ENCODE measurements around the gene LTK.
A peak's percentile ranks its signal among the peaks of the same experiment; 100 is the strongest.

DNA sequence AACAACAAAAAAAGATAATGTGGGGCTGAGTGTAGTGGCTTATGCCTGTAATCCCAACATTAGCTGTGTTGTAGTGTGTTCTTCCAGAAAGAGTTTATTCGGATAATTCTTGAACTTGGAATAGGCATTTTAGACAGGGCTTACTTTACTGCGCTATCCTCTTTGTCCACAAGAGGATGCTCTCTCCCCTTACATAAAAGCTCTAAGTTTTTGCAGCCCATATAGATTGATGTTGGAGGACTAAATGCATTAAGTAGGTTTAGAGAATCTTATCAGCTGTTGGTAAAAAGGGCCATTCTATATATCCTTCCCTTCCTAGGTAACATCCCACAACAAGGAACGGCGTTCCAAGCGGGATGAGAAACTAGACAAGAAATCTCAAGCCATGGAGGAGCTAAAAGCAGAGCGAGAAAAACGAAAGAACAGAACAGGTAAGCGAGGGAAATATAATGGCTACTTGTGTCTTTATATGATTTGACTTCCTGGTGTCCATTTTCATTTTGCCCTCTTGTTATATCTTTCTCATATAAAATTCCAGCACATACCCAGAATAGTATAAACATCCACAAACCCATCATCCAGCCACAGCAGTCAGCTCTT is 47.7 kb downstream of the LTK start:
- TF ChIP-seq, protein P1, sequence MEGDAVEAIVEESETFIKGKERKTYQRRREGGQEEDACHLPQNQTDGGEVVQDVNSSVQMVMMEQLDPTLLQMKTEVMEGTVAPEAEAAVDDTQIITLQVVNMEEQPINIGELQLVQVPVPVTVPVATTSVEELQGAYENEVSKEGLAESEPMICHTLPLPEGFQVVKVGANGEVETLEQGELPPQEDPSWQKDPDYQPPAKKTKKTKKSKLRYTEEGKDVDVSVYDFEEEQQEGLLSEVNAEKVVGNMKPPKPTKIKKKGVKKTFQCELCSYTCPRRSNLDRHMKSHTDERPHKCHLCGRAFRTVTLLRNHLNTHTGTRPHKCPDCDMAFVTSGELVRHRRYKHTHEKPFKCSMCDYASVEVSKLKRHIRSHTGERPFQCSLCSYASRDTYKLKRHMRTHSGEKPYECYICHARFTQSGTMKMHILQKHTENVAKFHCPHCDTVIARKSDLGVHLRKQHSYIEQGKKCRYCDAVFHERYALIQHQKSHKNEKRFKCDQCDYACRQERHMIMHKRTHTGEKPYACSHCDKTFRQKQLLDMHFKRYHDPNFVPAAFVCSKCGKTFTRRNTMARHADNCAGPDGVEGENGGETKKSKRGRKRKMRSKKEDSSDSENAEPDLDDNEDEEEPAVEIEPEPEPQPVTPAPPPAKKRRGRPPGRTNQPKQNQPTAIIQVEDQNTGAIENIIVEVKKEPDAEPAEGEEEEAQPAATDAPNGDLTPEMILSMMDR (IDR thresholded peaks at IDR 0.05; ENCODE audit: low read length) = peak; percentile 95
- no peak for TF ChIP-seq EZH2 (IDR thresholded peaks at IDR 0.05; ENCODE audit: borderline replicate concordance, low read length)
